Measurements from ENCODE around the gene AADACL4. TPM values are rescaled to one million over a fixed set of nuclear protein-coding genes. Genes with fewer than 3 reads are reported as not detected.

AADACL4 gene
- total RNA-seq, 4 donors from 2014 or later = not detected

- H3K27ac ChIP-seq = peak overlapping the region; percentile 92 to 96 (median 94)
- peaks cover 21 to 45% (median 38%) of the 10 kb centered on the region in 4 donors for H3K4me1 ChIP-seq
- TF ChIP-seq POLR2A (IDR thresholded peaks at IDR 0.05) (no peak), EP300 (IDR thresholded peaks at IDR 0.05; ENCODE audit: low read depth) (no peak), CTCF (IDR thresholded peaks at IDR 0.05) (no peak)
- WGBS, 2 donors (ENCODE audit: low coverage in 1 of 2) = 20 to 25% methylated on average over 2 to 4 of the region's 4 CpGs
- DNase-seq = no peak
- intact Hi-C loops (cut with DNase I; ENCODE audit: low total_unique reads) = loop anchor here (10.0 kb wide), 1 partner anchor 306 kb away; no protein-coding TSS in a partner anchor
- H3K36me3 ChIP-seq = no peaks in the 10 kb centered on the region
- no peaks in the 10 kb centered on the region for H3K27me3 ChIP-seq
- in situ Hi-C loops (cut with MboI; ENCODE audit: low pct_ligation_motif_present in 1 of 4, low pct_unique_long_range_greater_than_20kb in 1 of 4, low sequenced_read_pairs in 3 of 4) = loop anchor here in 1 of 4 donors (25.0 kb wide), 1 partner anchor 208 kb away; no protein-coding TSS in a partner anchor
- H3K4me3 ChIP-seq = no peak overlapping the region
- no peaks in the 10 kb centered on the region for H3K9me3 ChIP-seq
Observed at GRCh38 chr1:12620488-12620865, 23.4 kb upstream of the AADACL4 start.

DNA sequence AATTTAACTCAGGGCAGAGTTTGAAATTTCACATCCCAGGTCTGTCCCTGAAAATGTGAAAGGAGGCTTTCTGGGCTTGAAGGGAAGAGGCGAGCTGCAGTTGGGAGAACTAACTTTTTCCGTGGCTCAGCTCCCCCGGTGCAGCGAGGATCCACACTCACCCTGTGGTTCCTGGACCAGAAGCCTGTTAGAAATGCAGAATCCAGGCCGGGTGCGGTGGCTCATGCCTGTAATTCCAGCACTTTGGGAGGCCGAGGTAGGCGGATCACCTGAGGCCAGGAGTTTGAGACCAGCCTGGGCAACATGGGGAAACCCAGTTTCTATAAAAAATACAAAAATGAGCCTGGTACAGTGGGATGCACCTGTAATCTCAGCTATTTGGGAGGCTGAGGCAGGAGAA is 23.0 kb upstream of the AADACL4 start:
- Histone ChIP-seq H3K4me3 (no peak overlapping the region), H3K9me3 (no peaks in the 10 kb centered on the region), H3K27me3 (no peaks in the 10 kb centered on the region), H3K4me1 (peaks cover 21 to 41% (median 37%) of the 10 kb centered on the region in 4 donors), H3K27ac (peak overlapping the region; percentile 92 to 96 (median 94)), H3K36me3 (no peaks in the 10 kb centered on the region)
- in situ Hi-C loops (cut with MboI; ENCODE audit: low pct_ligation_motif_present in 1 of 4, low pct_unique_long_range_greater_than_20kb in 1 of 4, low sequenced_read_pairs in 3 of 4) = loop anchor here in 1 of 4 donors (25.0 kb wide), 1 partner anchor 209 kb away; no protein-coding TSS in a partner anchor
- 86 to 97% methylated on average over 8 of the region's 8 CpGs for WGBS, 2 donors (ENCODE audit: low coverage in 1 of 2)
- intact Hi-C loops (cut with DNase I; ENCODE audit: low total_unique reads) = loop anchor here (10.0 kb wide), 1 partner anchor 306 kb away; no protein-coding TSS in a partner anchor
- no peak for DNase-seq
- no peak for TF ChIP-seq CTCF (IDR thresholded peaks at IDR 0.05)
- TF ChIP-seq EP300 (IDR thresholded peaks at IDR 0.05; ENCODE audit: low read depth) = no peak
- TF ChIP-seq POLR2AphosphoS5 (IDR thresholded peaks at IDR 0.05) = no peak
- TF ChIP-seq POLR2A (IDR thresholded peaks at IDR 0.05) = no peak

DNA sequence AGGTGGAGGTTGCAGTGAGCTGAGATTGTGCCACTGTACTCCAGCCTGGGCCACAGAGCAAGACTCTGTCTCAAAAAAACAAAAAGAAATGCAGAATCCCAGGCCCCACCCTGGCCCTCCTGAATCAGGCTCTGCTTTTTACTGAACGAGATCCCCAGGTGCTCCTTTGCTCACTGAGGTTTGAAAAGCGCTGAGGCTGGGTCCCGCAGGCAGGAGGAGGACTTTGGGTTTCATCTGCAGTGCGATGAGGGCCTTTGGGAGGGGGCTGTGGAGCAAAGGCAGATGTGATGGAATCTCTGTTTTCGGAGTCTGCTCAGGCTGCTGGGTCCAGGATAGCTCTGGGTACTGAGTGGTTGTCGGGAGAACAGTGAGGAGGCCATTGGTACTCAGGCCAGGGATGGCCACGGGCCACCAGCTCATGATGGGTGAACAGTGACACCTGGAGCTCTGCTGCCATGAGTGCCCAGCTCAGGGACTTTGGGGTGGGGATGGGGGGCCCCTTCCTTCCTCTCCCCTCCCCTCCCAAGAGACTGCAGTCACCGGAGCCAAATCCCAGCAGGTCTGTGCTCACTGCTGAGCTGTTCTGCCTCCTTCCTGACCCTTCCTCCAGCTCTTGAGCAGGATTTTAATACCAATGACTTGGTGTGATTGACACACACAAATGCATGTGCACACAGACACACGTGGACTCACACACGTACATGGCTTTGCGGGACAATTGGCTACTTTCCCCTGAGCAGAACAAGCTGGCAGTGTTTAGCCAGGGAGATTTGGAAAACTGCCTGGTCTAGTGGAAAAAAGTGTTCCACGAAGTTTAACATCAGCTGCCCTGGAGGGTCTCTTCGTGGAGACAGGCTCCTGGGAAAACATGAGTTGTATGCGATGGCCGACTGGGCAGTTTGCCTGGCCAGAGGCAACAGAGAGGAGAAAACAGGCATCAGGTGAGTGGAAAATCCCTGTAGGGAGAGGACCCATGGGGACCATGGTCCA is 22.2 kb upstream of the AADACL4 start:
- peak in 2 of 3 donors; percentile 15 to 55 for TF ChIP-seq POLR2AphosphoS5 (IDR thresholded peaks at IDR 0.05)
- TF ChIP-seq POLR2A (IDR thresholded peaks at IDR 0.05) = no peak
- no peak for TF ChIP-seq CTCF (IDR thresholded peaks at IDR 0.05)
- no peak for TF ChIP-seq EP300 (IDR thresholded peaks at IDR 0.05; ENCODE audit: low read depth)
- intact Hi-C loops (cut with DNase I; ENCODE audit: low total_unique reads) = loop anchor here (10.0 kb wide), 1 partner anchor 307 kb away; no protein-coding TSS in a partner anchor
- Histone ChIP-seq H3K4me3 (no peak overlapping the region), H3K4me1 (peaks cover 21 to 41% (median 34%) of the 10 kb centered on the region in 4 donors), H3K9me3 (no peaks in the 10 kb centered on the region), H3K36me3 (no peaks in the 10 kb centered on the region), H3K27me3 (no peaks in the 10 kb centered on the region), H3K27ac (peak overlapping the region; percentile 22 to 96 (median 63))
- 74 to 82% methylated on average over 3 to 15 of the region's 15 CpGs for WGBS, 2 donors (ENCODE audit: low coverage in 1 of 2)
- DNase-seq = no peak
- in situ Hi-C loops (cut with MboI; ENCODE audit: low pct_ligation_motif_present in 1 of 4, low pct_unique_long_range_greater_than_20kb in 1 of 4, low sequenced_read_pairs in 3 of 4) = loop anchor here in 1 of 4 donors (25.0 kb wide), 1 partner anchor 209 kb away; no protein-coding TSS in a partner anchor

DNA sequence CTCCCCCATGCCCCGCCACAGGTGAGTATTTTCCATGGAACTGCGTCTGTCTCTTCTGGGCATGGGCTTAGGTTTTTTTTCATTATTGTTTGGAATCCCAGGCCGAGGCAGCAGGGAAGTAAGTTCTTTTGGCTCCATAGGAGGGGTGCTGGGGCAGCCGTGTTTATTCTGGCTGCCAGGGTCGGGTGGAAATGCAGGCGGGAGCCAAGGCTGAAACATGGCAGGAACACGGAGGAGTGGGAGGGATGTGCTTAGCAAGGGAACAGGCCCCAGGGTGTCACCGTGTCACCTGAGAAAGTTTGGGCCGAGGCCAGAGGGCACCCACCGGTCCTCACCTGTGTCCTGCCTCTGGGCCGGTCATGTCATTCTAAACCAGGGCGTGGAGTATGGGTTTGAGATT is 21.4 kb upstream of the AADACL4 start:
- Histone ChIP-seq H3K4me3 (no peak overlapping the region), H3K9me3 (no peaks in the 10 kb centered on the region), H3K27ac (peak overlapping the region; percentile 22 to 96 (median 63)), H3K27me3 (no peaks in the 10 kb centered on the region), H3K36me3 (no peaks in the 10 kb centered on the region), H3K4me1 (peaks cover 21 to 41% (median 33%) of the 10 kb centered on the region in 4 donors)
- TF ChIP-seq POLR2A (IDR thresholded peaks at IDR 0.05) (no peak), CTCF (IDR thresholded peaks at IDR 0.05) (no peak), EP300 (IDR thresholded peaks at IDR 0.05; ENCODE audit: low read depth) (no peak)
- intact Hi-C loops (cut with DNase I; ENCODE audit: low total_unique reads) = loop anchor here (10.0 kb wide), 1 partner anchor 308 kb away; no protein-coding TSS in a partner anchor
- WGBS, 2 donors (ENCODE audit: low coverage in 1 of 2) = 60 to 75% methylated on average over 1 to 12 of the region's 12 CpGs
- DNase-seq = no peak
- in situ Hi-C loops (cut with MboI; ENCODE audit: low pct_ligation_motif_present in 1 of 4, low pct_unique_long_range_greater_than_20kb in 1 of 4, low sequenced_read_pairs in 3 of 4) = loop anchor here in 1 of 4 donors (25.0 kb wide), 1 partner anchor 210 kb away; no protein-coding TSS in a partner anchor

Data from transverse colon (tissue), 4 donors.